HG03103 (cell line): ENCODE measurements around the gene OR6F1.
A peak's percentile ranks its signal among the peaks of the same experiment; 100 is the strongest.
"Not testable (repeated sequence)": the region's sequence is repeated elsewhere in the genome, so short reads cannot be mapped to it uniquely, and the experiment has no call there.

Source experiments
- ATAC-seq: cut with Tn5 transposase; IDR thresholded peaks from one replicate; pipeline ENCODE4 v1.9.1; 2021; ENCODE audit warnings: low read depth; ENCODE audit not compliant: unreplicated experiment

The OR6F1 gene

DNA sequence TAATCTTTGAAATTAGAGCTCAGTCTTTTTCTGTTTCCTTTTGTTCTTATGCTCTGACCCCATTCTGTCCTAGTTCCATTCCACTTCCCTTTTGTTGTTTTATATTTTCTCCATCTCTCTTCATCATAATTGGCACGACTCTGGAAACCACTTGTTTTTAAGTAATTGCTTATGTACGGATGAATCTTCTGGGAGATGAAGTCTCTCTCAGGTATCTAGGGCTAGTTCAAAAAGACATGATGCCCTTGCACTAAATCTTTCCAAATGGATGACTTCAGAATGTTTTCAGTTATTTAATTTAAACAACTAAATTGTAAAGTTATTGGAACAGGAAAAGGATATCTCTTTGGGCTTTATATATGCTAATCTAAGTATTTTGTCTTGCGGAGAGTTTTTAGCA, at the start of gene OR6F1:
TSS of gene OR6F1 (minus strand) at position 101 of the 400 bp plus-strand sequence. CDS start 3,891 bp downstream, outside the sequence.
- ATAC-seq: no peak

DNA sequence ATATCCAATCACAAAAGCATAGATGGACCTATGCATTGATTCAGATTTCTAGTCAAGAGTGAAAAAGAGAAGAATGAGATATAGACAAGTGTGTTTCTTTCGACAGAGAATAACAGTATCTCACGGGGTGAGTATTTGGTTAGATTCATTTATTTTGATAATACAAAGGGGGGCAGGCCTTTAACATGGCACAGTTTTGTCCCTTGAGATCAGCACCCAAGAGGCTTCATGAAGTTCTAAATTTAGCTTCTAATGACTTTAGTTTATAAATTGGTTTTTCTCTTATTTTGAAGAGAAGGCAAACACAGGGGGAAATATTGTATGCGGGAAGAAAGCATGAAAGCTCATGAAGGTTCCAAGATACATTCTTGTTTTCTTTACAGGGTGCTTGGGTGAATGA, 44.0 kb upstream of the OR6F1 start, which contains the start of gene OR1C1:
TSS of gene OR1C1 (minus strand) at position 101 of the 400 bp plus-strand sequence. CDS start 2,150 bp downstream, outside the sequence.
- no peak for ATAC-seq

DNA sequence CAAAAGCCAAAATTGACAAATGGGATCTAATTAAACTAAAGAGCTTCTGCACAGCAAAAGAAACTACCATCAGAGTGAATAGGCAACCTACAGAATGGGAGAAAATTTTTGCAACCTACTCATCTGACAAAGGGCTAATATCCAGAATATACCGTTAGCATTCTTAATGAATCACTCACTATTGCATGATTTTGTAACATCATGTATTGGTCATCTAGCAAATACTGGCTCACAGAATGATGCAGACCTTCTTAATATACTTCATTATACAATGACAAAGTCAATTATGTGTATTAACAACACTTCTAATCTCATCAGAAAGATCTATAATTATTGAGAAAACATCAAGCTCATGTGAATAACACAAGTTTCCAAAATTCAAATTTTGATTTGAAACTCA, 37.9 kb upstream of the OR6F1 start:
- ATAC-seq: not testable (repeated sequence)

DNA sequence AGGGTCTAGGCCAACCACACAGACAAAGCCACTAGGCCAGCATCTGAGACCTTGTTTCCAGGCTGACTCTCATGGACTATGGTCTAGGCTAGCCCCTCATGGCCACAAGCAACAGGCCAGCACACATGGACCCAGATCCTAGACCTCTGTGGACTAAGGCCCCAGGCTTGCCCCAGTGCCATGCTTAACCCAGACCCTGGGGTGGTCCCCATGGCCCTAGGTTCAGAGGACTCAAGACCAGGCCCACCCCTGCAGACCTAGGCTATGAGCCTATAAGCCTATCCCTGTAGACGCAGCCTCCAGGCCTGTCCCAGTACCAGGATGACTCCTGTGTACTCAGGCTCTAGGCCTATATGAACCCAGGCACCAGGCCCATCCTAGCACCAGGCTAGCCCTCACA, 33.4 kb upstream of the OR6F1 start:
- no peak for ATAC-seq

DNA sequence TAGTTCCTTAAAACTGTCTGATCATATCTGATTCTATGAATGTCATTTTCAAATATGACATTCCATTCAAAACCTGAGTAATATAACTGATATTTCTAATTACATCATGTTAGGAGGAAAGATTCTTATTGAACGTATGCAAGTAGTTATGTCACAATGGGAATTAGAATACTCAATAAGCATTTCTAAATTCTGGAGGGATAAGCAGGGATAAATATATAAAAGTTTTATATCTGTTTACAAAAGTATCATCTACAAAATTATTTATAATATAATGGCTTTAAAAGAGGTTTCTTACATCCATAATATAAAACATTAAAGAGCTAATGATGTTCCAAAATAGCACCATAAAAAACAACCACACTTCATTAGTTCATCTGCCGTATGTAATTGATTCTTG, 31.6 kb upstream of the OR6F1 start, which contains the start of gene OR14A2:
TSS of gene OR14A2 (minus strand) at position 101 of the 400 bp plus-strand sequence.
- no peak for ATAC-seq

DNA sequence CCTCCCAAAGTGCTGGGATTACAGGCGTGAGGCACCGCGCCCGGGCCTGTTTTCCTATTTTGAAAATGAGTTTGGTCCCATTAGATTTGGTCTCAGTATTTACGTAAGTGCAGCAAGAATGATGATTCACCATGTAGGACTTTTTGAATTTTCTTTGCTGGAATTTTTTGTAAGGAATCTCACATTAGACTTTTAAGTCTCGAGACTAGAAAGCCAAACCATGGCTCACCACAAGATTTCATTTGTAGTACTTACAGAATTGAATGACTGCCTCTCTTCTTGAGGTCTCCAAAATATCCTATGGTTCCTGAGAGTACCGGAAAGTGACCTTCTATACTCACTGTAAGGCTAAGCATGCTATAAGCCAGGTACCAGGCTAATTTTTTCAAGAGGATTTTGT, 31.2 kb upstream of the OR6F1 start:
- ATAC-seq: no peak

DNA sequence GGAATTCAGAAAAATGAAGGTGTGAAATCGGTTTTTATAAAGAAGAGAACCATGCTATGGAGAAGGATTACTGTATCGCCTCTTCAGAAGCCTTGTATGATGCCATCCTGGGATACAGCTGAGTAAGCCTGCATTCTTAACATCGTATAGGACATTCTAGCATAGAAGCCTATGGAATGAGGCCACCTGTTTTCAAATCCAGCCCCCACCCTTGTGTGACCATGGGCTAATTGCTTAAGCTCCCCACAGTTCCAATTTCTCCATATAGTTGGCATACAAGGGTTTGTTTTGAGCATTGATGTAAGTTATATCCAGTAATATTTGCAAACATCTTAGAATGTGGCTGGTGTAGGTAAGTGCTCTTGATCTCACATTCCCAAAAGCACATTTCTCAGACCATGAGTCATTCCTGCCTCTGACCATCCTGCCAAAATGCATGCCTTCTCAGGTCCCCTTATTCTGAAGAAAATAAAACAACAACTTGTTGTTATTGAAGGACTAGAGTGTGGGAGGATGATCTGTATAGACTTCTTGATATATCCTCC, 30.0 kb upstream of the OR6F1 start:
- ATAC-seq: no peak

DNA sequence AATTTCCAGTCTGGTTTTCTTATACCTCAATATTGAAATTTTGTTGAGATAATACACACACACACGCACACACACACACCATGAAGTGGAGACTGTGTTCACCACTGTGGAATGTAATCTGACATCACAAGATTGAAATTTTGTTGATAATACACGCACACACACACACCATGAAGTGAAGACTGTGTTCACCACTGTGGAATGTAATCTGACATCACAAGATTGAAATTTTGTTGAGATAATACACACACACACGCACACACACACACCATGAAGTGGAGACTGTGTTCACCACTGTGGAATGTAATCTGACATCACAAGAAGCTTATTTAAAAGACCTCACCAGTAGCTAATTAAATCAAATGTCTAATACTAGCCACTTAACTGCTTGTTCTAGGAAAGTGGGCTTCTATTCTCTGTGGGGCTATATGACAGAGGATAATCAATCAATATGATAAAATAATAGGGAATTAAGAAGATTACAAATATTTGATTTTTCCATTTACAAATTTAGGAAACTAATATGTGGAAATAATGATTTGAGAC, 25.8 kb upstream of the OR6F1 start:
- ATAC-seq: not testable (repeated sequence)

DNA sequence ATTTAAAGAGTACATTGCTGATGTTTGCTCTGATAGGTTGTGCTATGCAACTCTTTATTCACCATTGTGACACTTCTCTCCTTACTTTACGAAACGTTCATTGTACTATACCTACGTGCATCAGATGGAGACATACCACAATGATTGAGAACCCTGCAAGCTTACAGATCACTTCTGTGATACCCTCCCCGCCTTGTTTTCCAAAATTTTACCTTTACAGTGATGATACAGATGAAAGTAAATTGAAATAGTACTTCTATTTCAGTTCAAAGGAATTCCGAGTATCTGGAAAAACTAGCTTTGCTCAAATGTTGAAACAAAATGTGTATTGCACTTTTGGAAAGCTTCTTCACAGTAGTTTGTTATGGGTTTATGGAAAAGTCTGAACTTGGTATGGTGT, 25.3 kb upstream of the OR6F1 start:
- no peak for ATAC-seq

DNA sequence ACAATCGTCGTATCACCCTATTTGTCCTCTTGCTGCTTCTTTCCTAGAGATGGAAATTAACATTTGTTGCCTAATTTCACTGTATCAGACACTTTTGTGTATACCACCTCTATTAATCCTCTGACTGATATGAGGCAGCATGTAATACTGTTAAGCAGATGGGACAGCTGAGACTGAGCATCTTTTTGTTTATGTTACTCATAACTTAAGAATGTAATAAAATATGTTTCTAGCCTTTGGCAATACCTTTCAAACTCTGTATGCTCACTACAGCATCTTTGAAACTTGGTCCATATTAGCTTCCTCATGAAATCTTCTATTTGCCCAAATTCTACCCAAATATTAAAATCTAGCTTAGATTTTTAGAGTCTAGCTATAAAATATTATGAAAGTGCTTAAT, 24.3 kb upstream of the OR6F1 start:
- no peak for ATAC-seq

DNA sequence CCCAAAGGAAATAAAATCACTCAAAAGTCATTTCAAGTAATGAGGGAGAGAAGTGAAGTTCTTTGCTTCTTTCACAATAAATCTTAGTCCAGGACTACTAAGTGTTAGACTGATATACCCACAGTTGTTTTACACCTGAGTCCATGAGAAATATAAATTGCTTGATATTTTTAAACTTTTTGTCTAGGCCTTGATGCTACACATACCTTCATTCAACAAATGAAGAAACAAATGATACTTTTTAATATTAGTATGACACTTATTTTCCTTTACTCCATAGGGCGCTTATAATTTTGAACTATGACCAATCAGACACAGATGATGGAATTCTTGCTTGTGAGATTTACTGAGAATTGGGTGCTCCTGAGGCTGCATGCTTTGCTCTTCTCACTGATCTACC, 21.9 kb upstream of the OR6F1 start, which contains the start of gene OR14K1:
TSS of gene OR14K1 (plus strand) at position 301 of the 400 bp plus-strand sequence. CDS start at position 301, 0 bp downstream.
- no peak for ATAC-seq

DNA sequence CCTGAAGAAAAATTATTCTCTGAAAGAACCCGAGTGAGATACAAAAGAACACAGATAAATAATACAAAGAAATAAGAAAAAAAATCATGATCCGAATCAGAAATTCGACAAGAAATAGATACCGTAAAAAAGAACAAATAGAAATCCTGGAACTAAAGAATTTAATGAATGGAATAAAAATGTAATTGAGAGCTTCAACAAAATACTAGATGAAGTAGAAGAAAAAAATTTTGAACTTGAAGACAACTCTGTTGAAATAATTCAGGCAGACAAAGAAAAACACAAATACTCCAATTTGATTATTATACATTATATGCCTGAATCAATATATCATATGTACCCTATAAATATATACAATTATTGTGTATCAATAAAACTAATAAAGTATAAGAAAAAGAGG, 4.8 kb upstream of the OR6F1 start:
- ATAC-seq: no peak

DNA sequence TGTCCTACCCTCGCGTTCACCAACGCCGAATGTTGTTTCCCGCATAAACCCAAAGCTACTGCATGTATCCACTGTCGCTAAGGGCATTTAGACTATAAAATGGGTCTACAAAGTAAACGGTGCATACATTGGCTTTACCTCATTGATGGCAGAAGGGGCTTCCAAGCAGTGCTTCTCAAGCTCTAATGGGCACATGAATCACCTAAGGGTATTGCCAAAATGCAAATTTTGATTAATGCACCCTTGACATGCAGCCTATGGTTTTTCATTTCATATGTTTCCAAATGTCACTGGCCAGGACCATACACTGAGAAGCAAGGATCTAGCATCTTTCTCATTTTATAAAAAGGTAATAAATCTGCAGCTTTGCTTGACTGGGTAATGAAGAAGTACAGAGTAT, 2.7 kb downstream of the OR6F1 start:
- no peak for ATAC-seq

DNA sequence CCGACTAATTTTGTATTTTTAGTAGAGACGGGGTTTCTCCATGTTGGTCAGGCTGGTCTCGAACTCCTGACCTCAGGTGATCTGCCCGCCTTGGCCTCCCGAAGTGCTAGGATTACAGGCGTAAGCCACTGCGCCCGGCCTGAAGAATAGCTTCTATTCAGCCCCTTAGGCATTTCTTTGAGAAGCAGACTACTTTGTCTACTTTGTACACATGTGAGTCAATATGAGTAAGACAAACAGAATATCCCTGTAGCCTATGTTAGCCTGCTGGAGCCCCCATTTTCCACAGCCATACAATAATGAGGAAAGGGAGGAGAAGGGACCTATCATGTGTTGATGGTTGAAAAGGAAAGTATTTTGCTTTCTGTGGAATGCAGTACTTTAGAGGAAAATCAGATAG, 5.8 kb downstream of the OR6F1 start:
- ATAC-seq: not testable (repeated sequence)

DNA sequence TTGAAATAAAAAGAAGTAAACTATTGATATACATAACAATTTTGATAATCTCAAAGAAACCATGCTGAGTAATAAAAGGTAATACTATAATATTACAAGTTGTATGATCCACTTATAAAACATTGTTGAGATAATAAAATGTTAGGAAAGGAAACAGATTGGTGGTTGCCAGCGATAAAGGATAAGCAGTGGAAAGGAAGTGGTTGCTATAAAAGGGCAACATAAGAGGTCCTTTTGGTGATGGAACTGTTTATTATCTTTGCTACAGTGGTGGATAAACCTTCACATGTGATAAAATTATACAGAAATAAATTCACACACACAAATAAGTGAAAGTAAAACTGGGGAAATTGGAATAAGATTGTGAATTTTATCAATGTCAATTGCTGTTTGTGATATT, 15.1 kb downstream of the OR6F1 start:
- ATAC-seq: no peak

DNA sequence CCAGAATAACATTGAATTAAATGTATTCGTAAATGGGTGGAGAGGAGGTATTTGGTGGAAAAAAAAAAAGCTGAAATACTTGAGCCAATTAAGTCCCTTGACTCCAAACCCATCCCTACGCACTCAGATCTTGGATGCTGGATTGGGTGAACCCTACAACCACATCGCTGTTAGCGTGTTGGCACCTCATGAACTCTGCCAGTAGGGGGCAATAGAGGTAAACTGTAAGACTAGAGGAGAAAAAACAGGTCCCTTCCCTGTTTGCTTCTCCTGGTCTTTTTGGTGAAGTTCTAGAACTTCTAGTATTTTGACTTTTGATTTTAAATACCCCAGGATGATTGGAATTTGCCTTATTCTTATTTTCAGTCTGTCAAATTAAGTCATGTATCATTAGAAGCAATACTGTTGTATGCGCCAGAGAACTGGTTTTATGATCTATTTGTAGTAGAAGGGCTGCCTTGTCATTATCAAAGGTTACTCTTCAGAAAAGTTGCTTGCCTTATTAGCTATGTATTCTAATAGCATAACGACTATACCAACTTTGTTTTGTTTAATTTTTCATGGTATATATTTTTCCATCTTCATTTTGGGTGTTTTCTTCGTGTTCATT, 35.1 kb downstream of the OR6F1 start:
- ATAC-seq: peak; percentile 93

DNA sequence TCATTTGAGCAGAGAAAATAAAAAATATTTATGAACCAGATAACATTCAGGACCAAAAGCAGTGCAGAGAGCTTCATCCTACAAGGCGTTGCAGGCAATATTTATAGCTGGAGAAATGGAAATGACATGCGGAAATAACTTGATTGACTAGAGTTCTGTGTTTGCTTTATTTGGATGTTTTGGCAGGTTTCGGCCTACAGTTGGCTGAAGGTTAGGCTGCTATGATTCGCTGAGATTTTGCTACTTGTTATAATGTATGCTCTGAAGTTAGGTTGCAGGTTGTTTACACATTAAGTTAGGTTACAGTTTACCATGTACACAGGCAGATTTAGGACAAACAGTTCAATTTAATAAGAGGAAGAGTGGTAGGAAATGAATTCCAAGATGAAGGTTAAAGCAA, 36.3 kb downstream of the OR6F1 start:
- ATAC-seq: no peak

DNA sequence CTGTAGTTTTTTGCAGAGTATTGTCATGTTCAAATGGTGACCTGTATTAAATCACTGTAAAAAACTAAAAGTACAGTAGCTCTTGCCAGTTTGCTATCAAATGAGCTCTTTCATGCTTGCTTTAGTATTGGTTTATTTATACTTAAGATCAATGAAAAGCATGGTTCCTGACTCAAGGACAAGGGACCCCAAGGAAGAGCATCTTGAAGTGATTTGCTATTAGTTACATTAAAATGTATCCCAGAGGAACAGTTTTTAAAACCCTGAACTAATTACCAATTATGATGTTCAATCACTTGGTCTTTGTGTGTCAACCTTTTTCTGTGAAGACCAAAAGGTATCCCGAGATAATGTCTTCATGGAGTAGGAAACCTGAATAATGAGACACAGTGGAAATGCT, 36.8 kb downstream of the OR6F1 start, which contains the start of gene OR13G1:
TSS of gene OR13G1 (minus strand) at position 101 of the 400 bp plus-strand sequence. CDS start 6,698 bp downstream, outside the sequence.
- no peak for ATAC-seq

DNA sequence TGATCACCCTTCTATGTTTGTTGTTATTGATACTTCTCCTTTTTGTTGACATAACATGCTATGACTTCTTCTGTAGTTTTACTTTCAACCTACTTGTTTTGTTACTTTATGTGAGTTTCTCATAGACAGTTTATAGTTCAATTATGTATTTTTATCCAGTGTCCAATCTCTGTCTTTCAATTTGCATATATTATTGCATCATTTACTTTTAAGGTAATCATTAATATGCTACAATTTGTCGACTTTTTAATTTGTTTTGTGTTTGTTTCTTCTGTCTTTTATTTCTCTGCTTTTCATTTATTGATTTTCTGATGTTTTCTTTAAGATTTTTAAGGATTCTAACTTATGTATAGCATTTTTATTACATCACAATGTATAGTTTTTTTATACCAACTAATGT, 47.2 kb downstream of the OR6F1 start:
- ATAC-seq: no peak
